ENCODE results near the gene SMYD3. TPM values are rescaled to one million over a fixed set of nuclear protein-coding genes. Genes with fewer than 3 reads are reported as not detected.
"Not testable (repeated sequence)": the region's sequence is repeated elsewhere in the genome, so short reads cannot be mapped to it uniquely, and the experiment has no call there.

Gene SMYD3
- total RNA-seq, 1 donor from 2014 or later: 34.9 TPM

- H3K4me3 Mint-ChIP-seq: no peak overlapping the region
- no peak for DNase-seq (ENCODE audit: low spot score in 2 of 2, unreplicated experiment in 2 of 2)
- no peak for TF ChIP-seq CTCF (IDR thresholded peaks at IDR 0.05; ENCODE audit: unreplicated experiment)
Observed at GRCh38 chr1:246074421-246074820, 432.7 kb downstream of the SMYD3 start.

GRCh38 chr1:246072456-246072955 is 434.6 kb downstream of the SMYD3 start:
- peaks cover 4% of the 10 kb centered on the region for H3K36me3 Mint-ChIP-seq
- no peak overlapping the region for H3K27ac Mint-ChIP-seq
- no peak overlapping the region for H3K4me3 Mint-ChIP-seq
- H3K4me1 Mint-ChIP-seq: peaks cover 43% of the 10 kb centered on the region
- no peak for DNase-seq (ENCODE audit: low spot score in 2 of 2, unreplicated experiment in 2 of 2)
- no peak for TF ChIP-seq CTCF (IDR thresholded peaks at IDR 0.05; ENCODE audit: unreplicated experiment)
- H3K9me3 Mint-ChIP-seq: peaks cover 4% of the 10 kb centered on the region
- H3K27me3 Mint-ChIP-seq (ENCODE audit: low read depth): no peaks in the 10 kb centered on the region

More at GRCh38 chr1:246074421-246074820, 432.7 kb downstream of the SMYD3 start:
- no peaks in the 10 kb centered on the region for H3K27me3 Mint-ChIP-seq (ENCODE audit: low read depth)
- peaks cover 4% of the 10 kb centered on the region for H3K36me3 Mint-ChIP-seq
- H3K4me1 Mint-ChIP-seq: peaks cover 28% of the 10 kb centered on the region
- peaks cover 4% of the 10 kb centered on the region for H3K9me3 Mint-ChIP-seq
- H3K27ac Mint-ChIP-seq: no peak overlapping the region

DNA sequence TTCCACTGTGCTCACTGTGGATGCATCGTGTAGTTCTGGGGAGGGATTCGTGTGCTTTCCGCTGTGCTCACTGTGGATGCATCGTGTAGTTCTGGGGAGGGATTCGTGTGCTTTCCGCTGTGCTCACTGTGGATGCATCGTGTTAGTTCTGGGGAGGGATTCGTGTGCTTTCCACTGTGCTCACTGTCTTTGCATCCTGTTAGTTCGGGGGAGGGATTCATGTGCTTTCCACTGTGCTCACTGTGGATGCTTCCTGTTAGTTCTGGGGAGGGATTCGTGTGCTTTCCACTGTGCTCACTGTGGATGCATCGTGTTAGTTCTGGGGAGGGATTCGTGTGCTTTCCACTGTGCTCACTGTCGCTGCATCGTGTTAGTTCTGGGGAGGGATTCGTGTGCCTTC is 435.1 kb downstream of the SMYD3 start:
- H3K4me3 Mint-ChIP-seq; H3K9me3 Mint-ChIP-seq; H3K27ac Mint-ChIP-seq; H3K36me3 Mint-ChIP-seq; DNase-seq (ENCODE audit: low spot score in 2 of 2, unreplicated experiment in 2 of 2); H3K27me3 Mint-ChIP-seq (ENCODE audit: low read depth): not testable (repeated sequence)
- H3K4me1 Mint-ChIP-seq: peaks cover 48% of the 10 kb centered on the region

- H3K4me3 Mint-ChIP-seq; DNase-seq (ENCODE audit: low spot score in 2 of 2, unreplicated experiment in 2 of 2); H3K27ac Mint-ChIP-seq; H3K27me3 Mint-ChIP-seq (ENCODE audit: low read depth); H3K36me3 Mint-ChIP-seq; H3K9me3 Mint-ChIP-seq: not testable (repeated sequence)
- peaks cover 51% of the 10 kb centered on the region for H3K4me1 Mint-ChIP-seq
Observed at GRCh38 chr1:246071561-246071960, 435.5 kb downstream of the SMYD3 start.

- H3K4me1 Mint-ChIP-seq: peaks cover 58% of the 10 kb centered on the region
- H3K27me3 Mint-ChIP-seq (ENCODE audit: low read depth): no peaks in the 10 kb centered on the region
- no peak for TF ChIP-seq CTCF (IDR thresholded peaks at IDR 0.05; ENCODE audit: unreplicated experiment)
Observed at GRCh38 chr1:246069581-246069980, 437.5 kb downstream of the SMYD3 start.

GRCh38 chr1:246068619-246069509 is 438.2 kb downstream of the SMYD3 start:
- Mint-ChIP-seq H3K4me3 (no peak overlapping the region), H3K9me3 (no peaks in the 10 kb centered on the region), H3K27me3 (ENCODE audit: low read depth) (no peaks in the 10 kb centered on the region), H3K27ac (peak overlapping the region; percentile 21), H3K4me1 (peaks cover 58% of the 10 kb centered on the region), H3K36me3 (no peaks in the 10 kb centered on the region)
- no peak for TF ChIP-seq CTCF (IDR thresholded peaks at IDR 0.05; ENCODE audit: unreplicated experiment)
- DNase-seq (ENCODE audit: low spot score in 2 of 2, unreplicated experiment in 2 of 2): no peak

More at GRCh38 chr1:246069581-246069980, 437.5 kb downstream of the SMYD3 start:
- Mint-ChIP-seq H3K27ac (peak overlapping the region; percentile 21), H3K9me3 (no peaks in the 10 kb centered on the region), H3K36me3 (no peaks in the 10 kb centered on the region), H3K4me3 (no peak overlapping the region)
- DNase-seq (ENCODE audit: low spot score in 2 of 2, unreplicated experiment in 2 of 2): no peak

All from mesothelial cell of epicardium (in vitro differentiated cells).